C1 segment of cervical spinal cord (tissue), 14 donors: ENCODE results near the gene CEPT1.
"Not testable (repeated sequence)": the region's sequence is repeated elsewhere in the genome, so short reads cannot be mapped to it uniquely, and the experiment has no call there.

Experiments used
- DNase-seq, 14 donors: peaks; one replicate each; lab custom pipeline; 2025; lab: John Stamatoyannopoulos, UW

Gene CEPT1

GRCh38 chr1:111139956-111140679 lies at the start of gene CEPT1, which contains the start of gene DRAM2:
TSS of gene CEPT1 (plus strand) at chr1:111140223. CDS start at chr1:111147715, 7,492 bp downstream.
TSS of gene DRAM2 (minus strand) at chr1:111140093. CDS start at chr1:111131554, 8,539 bp downstream.
- DNase-seq = peak; percentile 33 to 91 (median 86)

GRCh38 chr1:111095421-111095820 lies 44.6 kb upstream of the CEPT1 start:
- not testable (repeated sequence) for DNase-seq

GRCh38 chr1:111097356-111098099 lies 42.5 kb upstream of the CEPT1 start:
- DNase-seq = no peak

- DNase-seq = no peak
Measured at GRCh38 chr1:111099289-111099688, 40.7 kb upstream of the CEPT1 start.

- no peak for DNase-seq
Measured at GRCh38 chr1:111101854-111102642, 38.0 kb upstream of the CEPT1 start.

GRCh38 chr1:111104981-111105380 lies 35.0 kb upstream of the CEPT1 start:
- no peak for DNase-seq

- no peak for DNase-seq
Measured at GRCh38 chr1:111110197-111110899, 29.7 kb upstream of the CEPT1 start.

GRCh38 chr1:111116496-111116895 lies 23.5 kb upstream of the CEPT1 start:
- DNase-seq = no peak

GRCh38 chr1:111126354-111126753 lies 13.7 kb upstream of the CEPT1 start:
- DNase-seq = no peak

GRCh38 chr1:111127923-111128643 lies 11.9 kb upstream of the CEPT1 start:
- DNase-seq = no peak

- no peak for DNase-seq
Measured at GRCh38 chr1:111129376-111129775, 10.6 kb upstream of the CEPT1 start.

GRCh38 chr1:111131693-111132092 lies 8.3 kb upstream of the CEPT1 start:
- no peak for DNase-seq

- DNase-seq = no peak
Measured at GRCh38 chr1:111133866-111134265, 6.2 kb upstream of the CEPT1 start.

GRCh38 chr1:111139324-111139955 lies 583 bp upstream of the CEPT1 start:
- DNase-seq = peak in 11 of 14 donors; percentile 28 to 75 (median 63)

GRCh38 chr1:111140680-111140967 lies 601 bp downstream of the CEPT1 start:
- no peak for DNase-seq

- no peak for DNase-seq
Measured at GRCh38 chr1:111141245-111142220, 1.5 kb downstream of the CEPT1 start.

- no peak for DNase-seq
Measured at GRCh38 chr1:111142356-111142975, 2.4 kb downstream of the CEPT1 start.

GRCh38 chr1:111145542-111145941 lies 5.5 kb downstream of the CEPT1 start:
- DNase-seq = no peak
